ENCODE data around the gene RRP9. TPM values are rescaled to one million over a fixed set of nuclear protein-coding genes. Genes with fewer than 3 reads are reported as not detected.
A peak's percentile ranks its signal among the peaks of the same experiment; 100 is the strongest.

RRP9 gene
- polyA plus RNA-seq, 1 experiment, result 10.8 TPM

DNA sequence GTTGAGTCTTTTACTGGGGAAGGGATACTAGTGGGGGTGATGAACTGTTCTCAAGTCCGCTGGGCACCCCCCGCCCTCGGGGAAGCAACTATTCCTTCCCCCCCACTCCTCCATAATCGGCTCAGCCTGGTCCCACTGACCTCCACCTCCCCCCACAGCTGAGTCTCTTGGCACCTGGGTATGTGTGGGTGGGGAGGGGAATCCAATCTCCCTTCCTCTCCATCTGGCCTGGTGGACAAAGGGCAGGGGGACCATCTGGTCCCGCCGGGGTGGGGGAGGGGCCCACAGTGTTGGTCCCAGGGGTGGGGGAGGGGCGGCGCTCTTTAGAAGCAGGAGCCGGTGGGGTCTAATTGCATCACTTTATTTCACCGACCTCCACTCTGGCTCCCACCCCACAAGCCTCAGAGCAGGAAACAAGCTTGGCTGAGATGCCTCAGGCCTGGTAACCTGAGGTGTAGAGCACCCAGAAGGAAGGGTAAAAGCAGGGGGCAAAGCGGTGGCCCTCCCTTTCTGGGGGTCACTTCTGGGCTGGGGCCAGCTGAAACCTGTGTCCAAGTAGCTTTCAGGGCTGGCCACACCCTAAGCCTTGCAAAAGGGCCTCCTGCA, 26.6 kb upstream of the RRP9 start:
- DNase-seq (ENCODE audit: low read depth, low spot score), result no peak
- ChIA-PET CTCF (interaction anchor here (1.2 to 3.6 kb wide), 2 partner anchors 15 to 26 kb away, joined by 3 to 24 read pairs; partner anchors contain the start of genes ACY1, PARP3 and RRP9), POLR2A (interaction anchor here (0.9 to 1.8 kb wide), 3 partner anchors 15 to 26 kb away, joined by 3 to 5 read pairs (median 4); partner anchors contain the start of genes ACY1 and PARP3)
- no peaks in the 10 kb centered on the region for H3K27me3 ChIP-seq (ENCODE audit: control insufficient read depth, insufficient read depth, low read length)
- TF ChIP-seq CTCF (IDR thresholded peaks at IDR 0.05; ENCODE audit: low read depth, low read length), result no peak
- H3K4me3 ChIP-seq (ENCODE audit: low read depth, low read length), result peak overlapping the region; percentile 66
- peak overlapping the region; percentile 61 for H3K27ac ChIP-seq (ENCODE audit: low read depth, low read length)
- no peaks in the 10 kb centered on the region for H3K9me3 ChIP-seq (ENCODE audit: control insufficient read depth, insufficient read depth, low read length)

DNA sequence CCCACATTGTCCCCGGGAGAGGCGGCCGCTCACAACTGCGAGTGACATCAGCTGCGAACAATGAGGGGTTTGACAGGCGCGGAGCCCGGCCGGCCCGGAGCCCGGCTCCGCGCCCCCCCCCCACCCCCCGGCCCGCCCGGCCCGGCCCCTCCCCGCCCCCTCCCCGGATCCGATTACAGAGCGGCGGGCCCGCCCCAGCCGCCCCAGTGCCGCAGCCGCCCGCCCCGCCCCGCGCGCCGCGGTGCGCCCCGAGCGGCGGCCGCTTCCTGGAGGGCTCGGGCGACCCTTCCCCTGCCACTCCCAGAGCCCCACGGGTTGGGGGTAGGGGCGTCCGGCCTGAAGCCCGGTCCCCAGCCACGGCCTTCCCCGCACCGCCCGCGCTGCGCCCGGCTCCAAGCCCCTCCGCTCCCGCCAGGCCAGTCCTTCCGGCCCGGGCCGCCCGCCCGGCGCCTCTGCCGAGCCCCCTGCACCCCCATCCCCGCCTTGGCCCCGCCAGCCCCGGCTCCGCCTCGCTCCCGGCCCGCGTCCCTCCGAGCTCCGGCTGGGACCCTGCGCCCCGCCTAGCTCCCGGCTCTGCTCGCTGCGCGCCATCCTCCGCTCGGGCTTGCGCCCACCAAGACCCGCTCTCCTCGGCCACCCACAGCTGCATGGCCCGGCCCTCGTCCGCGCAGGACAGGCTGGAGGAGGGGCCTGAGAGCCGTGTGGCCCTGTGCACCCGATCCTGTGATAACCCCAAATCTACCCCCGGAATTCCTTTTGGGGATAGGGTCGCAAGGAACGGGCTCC, 25.9 kb upstream of the RRP9 start, which contains the start of gene PCBP4:
TSS of gene PCBP4 (minus strand) at position 71 of the 786 bp plus-strand sequence. CDS start 6,214 bp downstream, outside the sequence.
- ChIA-PET CTCF (interaction anchor here (0.6 to 3.6 kb wide), 2 partner anchors 26 to 1386 kb away, joined by 4 to 24 read pairs; partner anchors contain the start of genes PARP3 and RRP9), POLR2A (interaction anchor here (0.6 to 1.8 kb wide), 5 partner anchors 15 to 48 kb away, joined by 3 to 7 read pairs (median 3); partner anchors contain the start of genes ACY1, PARP3, RPL29 and RRP9)
- Histone ChIP-seq H3K4me3 (ENCODE audit: low read depth, low read length) (peak within 1 kb of the TSS; percentile 78), H3K27me3 (ENCODE audit: control insufficient read depth, insufficient read depth, low read length) (no peaks in the 10 kb centered on the region), H3K27ac (ENCODE audit: low read depth, low read length) (peak within 1 kb of the TSS; percentile 61), H3K9me3 (ENCODE audit: control insufficient read depth, insufficient read depth, low read length) (no peaks in the 10 kb centered on the region)
- no peak for DNase-seq (ENCODE audit: low read depth, low spot score)
- no peak for TF ChIP-seq CTCF (IDR thresholded peaks at IDR 0.05; ENCODE audit: low read depth, low read length)

DNA sequence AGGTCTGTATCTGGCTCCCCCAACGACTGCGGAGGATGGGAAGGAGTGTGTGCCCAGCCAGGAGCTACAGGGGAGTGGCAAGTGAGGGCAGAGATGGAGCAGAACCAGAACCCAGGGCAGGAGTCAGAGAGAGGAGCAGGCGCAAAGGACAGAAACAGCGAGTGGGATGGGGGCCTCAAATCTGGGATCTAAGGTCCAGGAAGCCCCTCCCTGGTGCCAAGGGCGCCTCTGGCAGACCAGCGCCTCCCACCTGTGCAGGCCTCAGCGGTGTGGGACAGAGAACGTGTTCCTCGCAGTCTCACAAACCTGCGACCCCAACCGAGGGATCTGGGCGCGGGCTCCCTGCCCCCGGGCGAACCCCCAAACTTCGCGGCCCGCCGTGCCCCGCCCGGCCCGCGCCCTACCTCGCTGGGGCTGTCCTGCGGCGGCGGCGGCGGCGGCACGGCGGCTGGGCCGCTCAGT, 25.2 kb upstream of the RRP9 start:
- POLR2A ChIA-PET, result interaction anchor here (0.6 to 1.3 kb wide), 3 partner anchors 25 to 47 kb away, joined by 3 to 7 read pairs (median 3); partner anchors contain the start of genes PARP3, RPL29 and RRP9

DNA sequence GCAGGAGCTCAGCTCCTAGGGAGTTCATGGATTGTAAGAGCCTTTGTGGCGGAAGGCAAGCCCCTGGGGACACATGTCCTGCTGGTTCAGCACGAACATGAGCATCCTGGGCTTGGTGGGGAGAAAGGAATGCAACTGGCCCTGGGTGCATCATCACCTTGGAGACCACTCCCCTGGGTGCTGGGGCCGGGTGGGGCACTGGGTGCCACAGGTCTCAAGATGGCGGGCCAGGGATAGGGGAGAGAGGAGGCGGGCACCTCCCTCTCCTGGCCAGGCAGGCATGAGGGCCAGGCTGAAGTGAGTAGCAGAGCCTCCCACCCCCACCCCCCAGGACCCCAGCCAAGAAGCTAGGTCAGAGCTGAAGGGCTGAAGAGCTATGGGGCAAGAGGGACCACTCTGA, 24.8 kb upstream of the RRP9 start:
- Histone ChIP-seq H3K27ac (ENCODE audit: low read depth, low read length) (no peak overlapping the region), H3K4me3 (ENCODE audit: low read depth, low read length) (peak overlapping the region; percentile 78), H3K9me3 (ENCODE audit: control insufficient read depth, insufficient read depth, low read length) (no peaks in the 10 kb centered on the region), H3K27me3 (ENCODE audit: control insufficient read depth, insufficient read depth, low read length) (no peaks in the 10 kb centered on the region)
- no peak for DNase-seq (ENCODE audit: low read depth, low spot score)
- ChIA-PET POLR2A (interaction anchor here (1.3 kb wide), 1 partner anchor 29 kb away, joined by 7 read pairs; the partner anchor contains the start of gene RPL29), CTCF (interaction anchor here (1.7 to 3.6 kb wide), 2 partner anchors 16 to 24 kb away, joined by 3 to 24 read pairs; partner anchors contain the start of genes ACY1, PARP3 and RRP9)
- TF ChIP-seq CTCF (IDR thresholded peaks at IDR 0.05; ENCODE audit: low read depth, low read length), result no peak

More for the DNA sequence above, 25.2 kb upstream of the RRP9 start:
- no peak overlapping the region for H3K27ac ChIP-seq (ENCODE audit: low read depth, low read length)
- peak overlapping the region; percentile 78 for H3K4me3 ChIP-seq (ENCODE audit: low read depth, low read length)
- H3K9me3 ChIP-seq (ENCODE audit: control insufficient read depth, insufficient read depth, low read length), result no peaks in the 10 kb centered on the region
- TF ChIP-seq CTCF (IDR thresholded peaks at IDR 0.05; ENCODE audit: low read depth, low read length), result no peak
- DNase-seq (ENCODE audit: low read depth, low spot score), result no peak
- CTCF ChIA-PET, result interaction anchor here (0.6 to 3.6 kb wide), 3 partner anchors 16 to 1385 kb away, joined by 3 to 24 read pairs (median 4); partner anchors contain the start of genes ACY1, PARP3 and RRP9
- no peaks in the 10 kb centered on the region for H3K27me3 ChIP-seq (ENCODE audit: control insufficient read depth, insufficient read depth, low read length)
